Stimulated activated CD8-positive, alpha-beta memory T cell treated with anti-CD3 and anti-CD28 coated beads, Interleukin-7, amount 100 ng/mL, for 48 hours (primary cell): ENCODE measurements around the gene NPAS2.

ENCODE experiments used
- DNase-seq, 2 donors: peaks; one replicate each; pipeline ENCODE4 v3.0.0-alpha.2; 2020; ENCODE audit warnings: low read depth in 1 of 2; ENCODE audit errors: extremely low read depth in 1 of 2

The NPAS2 gene

GRCh38 chr2:101004620-101005325, 184.8 kb downstream of the NPAS2 start:
- DNase-seq: no peak

- no peak for DNase-seq
Measured at GRCh38 chr2:101006065-101006715, 186.3 kb downstream of the NPAS2 start.

- DNase-seq: no peak
Measured at GRCh38 chr2:101007415-101008345, 187.7 kb downstream of the NPAS2 start.

- DNase-seq: no peak
Measured at GRCh38 chr2:101011152-101011551, 191.2 kb downstream of the NPAS2 start.

GRCh38 chr2:101012054-101012705, 192.2 kb downstream of the NPAS2 start:
- no peak for DNase-seq

GRCh38 chr2:101012706-101013181, 192.8 kb downstream of the NPAS2 start:
- DNase-seq: no peak

GRCh38 chr2:101014264-101014857, 194.4 kb downstream of the NPAS2 start:
- DNase-seq: no peak

GRCh38 chr2:101017371-101017770, 197.4 kb downstream of the NPAS2 start:
- no peak for DNase-seq

- DNase-seq: no peak
Measured at GRCh38 chr2:101018934-101019333, 199.0 kb downstream of the NPAS2 start.

- DNase-seq: no peak
Measured at GRCh38 chr2:101022221-101022620, 202.3 kb downstream of the NPAS2 start.

- DNase-seq: no peak
Measured at GRCh38 chr2:101023327-101024107, 203.6 kb downstream of the NPAS2 start.

- no peak for DNase-seq
Measured at GRCh38 chr2:101025561-101025960, 205.6 kb downstream of the NPAS2 start.

- DNase-seq: no peak
Measured at GRCh38 chr2:101026253-101026701, 206.3 kb downstream of the NPAS2 start.

- DNase-seq: no peak
Measured at GRCh38 chr2:101026923-101027469, 207.1 kb downstream of the NPAS2 start.

- DNase-seq: no peak
Measured at GRCh38 chr2:101027852-101028251, 207.9 kb downstream of the NPAS2 start.

- no peak for DNase-seq
Measured at GRCh38 chr2:101030866-101031554, 211.1 kb downstream of the NPAS2 start.

GRCh38 chr2:101032084-101032776, 212.3 kb downstream of the NPAS2 start:
- DNase-seq: no peak

- no peak for DNase-seq
Measured at GRCh38 chr2:101036562-101036961, 216.6 kb downstream of the NPAS2 start.
